22Rv1 (cell line): ENCODE measurements around the gene IL1A.

Experiments
- H3K27ac ChIP-seq: fragments of 450-650 bp; 2 replicates; pipeline ENCODE4 v1.5.1; 2017
- CTCF ChIP-seq: fragments of 450-650 bp; IDR thresholded peaks from 2 replicates; pipeline ENCODE4 v1.5.1; 2017; ENCODE audit warnings: mild to moderate bottlenecking
- ZFX ChIP-seq: fragments of 450-650 bp; IDR thresholded peaks from 2 replicates; pipeline ENCODE4 v1.6.1; 2017; ENCODE audit warnings: antibody characterized with exemption, borderline replicate concordance

Gene IL1A

DNA sequence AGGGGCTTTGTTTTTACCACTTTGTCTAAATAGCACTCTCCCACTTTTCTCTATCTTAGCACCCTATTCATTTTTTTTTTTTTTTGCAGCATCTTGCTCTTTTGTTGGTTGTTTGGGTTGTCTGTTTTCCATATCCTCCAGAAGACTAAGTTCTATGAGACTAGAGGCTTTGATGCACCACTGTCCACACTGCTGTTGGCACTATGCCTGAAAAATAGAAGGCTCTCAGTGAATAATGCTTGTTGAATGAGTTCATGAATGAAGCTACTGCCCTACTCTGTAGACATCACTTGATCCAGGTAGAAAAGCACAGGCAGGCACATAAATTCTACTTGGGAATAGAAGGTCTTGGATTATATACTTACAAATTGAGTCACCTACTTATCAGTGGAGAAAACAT lies 7.3 kb downstream of the IL1A start:
- H3K27ac ChIP-seq = no peak overlapping the region
- TF ChIP-seq ZFX (no peak), CTCF (no peak)

GRCh38 chr2:112776113-112776512 lies 8.2 kb downstream of the IL1A start:
- no peak overlapping the region for H3K27ac ChIP-seq
- no peak for TF ChIP-seq CTCF
- no peak for TF ChIP-seq ZFX

DNA sequence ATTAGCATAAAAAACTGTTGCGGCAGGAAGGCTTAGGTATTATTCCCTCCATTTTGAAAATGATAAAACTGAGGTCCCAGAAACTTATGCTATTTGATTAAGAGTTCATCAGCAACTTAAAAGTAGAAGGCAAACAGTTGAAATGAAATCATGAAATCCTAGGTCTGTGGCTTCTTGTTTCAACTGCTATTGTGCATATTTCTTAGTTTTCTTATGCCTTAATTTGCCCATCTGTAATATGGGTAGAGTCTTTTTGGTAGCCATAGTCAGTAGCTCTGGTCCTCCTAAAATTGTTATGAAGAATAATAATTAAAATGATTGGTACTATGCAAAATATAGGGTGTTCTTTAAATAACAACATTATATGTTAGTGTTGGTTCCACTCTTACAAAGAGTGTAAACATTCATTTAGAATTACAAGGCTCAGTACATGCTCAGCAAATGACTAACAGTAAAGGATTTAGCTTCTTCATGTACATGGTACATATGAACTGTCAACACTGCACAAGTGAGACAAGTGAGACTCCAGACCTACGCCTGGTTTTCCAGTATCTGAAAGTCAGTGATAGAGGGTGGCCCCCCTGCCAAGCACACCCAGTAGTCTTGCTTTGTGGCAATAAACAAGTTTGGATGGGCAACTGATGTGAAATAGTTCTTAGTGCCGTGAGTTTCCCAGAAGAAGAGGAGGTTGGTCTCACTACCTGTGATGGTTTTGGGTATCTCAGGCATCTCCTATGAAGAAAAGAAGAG lies 9.6 kb downstream of the IL1A start:
- H3K27ac ChIP-seq = no peak overlapping the region
- TF ChIP-seq CTCF (no peak), ZFX (no peak)

GRCh38 chr2:112773556-112773955 lies 10.7 kb downstream of the IL1A start:
- H3K27ac ChIP-seq = no peak overlapping the region
- TF ChIP-seq ZFX (no peak), CTCF (no peak)

DNA sequence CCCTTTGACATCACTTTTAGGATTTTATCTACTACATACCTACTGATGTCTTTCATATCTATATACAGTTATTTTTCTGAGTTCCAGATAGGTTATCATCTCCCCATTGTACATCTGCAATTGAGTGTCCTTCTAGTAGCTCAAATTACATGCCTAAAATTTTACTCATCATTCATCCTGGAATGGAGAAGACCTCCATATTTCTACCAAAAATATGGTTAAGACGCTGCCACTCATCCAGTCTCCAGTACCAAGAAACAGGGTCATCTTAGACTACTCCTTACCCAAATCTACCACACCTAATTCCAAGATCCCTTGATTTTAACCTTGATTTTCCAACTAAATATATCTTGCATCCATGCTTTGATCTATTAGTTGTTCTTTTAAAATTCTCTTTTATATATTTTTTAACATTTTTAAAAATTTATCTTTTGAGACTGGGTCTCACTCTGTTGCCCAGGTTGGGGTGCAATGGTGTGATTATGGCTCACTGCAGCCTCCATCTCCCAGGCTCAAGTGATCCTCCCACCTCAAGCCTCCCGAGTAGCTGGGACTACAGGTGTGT lies 11.3 kb downstream of the IL1A start:
- no peak overlapping the region for H3K27ac ChIP-seq
- TF ChIP-seq CTCF (no peak), ZFX (no peak)

DNA sequence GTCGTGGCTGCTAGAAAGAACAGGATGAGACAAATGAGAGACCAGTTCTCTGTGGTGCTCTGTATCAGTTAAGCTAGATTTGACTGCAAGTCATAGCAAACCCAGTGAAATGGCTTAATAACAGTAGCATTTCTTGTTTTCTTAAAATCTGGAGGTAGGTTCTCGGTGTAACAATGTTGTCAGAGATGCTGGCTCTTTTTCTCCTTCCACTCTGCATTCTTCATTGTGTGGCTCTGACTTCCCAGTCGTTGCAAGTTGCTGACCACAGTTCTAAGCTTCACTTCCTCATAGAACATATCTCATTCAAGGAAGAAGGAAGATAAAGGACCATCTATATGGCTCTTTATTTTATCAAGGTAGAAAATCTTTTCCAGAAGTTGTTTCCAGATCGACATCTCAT lies 12.0 kb downstream of the IL1A start:
- TF ChIP-seq ZFX (no peak), CTCF (no peak)
- H3K27ac ChIP-seq = no peak overlapping the region

DNA sequence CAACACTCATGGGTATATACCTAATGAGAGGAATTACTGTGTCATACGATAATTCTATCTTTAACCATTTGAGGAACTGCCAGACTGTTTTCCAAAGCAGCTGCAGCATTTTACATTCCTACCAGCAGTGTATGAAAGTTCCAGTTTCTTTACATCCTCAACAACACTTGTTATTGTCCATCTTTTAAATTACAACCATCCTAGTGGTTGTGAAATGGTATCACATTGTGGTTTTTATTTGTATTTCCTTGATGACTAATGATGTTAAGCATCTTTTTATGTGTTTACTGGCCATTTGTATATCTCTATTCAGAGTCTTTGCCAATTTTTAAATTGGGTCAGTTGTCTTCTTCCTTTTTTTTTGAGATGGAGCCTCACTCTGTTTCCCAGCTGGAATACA lies 15.9 kb downstream of the IL1A start:
- H3K27ac ChIP-seq = no peak overlapping the region
- no peak for TF ChIP-seq CTCF
